ENCODE data around the gene ZNF76.

- TF ChIP-seq EZH2 (IDR thresholded peaks at IDR 0.05) (no peak), POLR2AphosphoS5 (IDR thresholded peaks at IDR 0.05; ENCODE audit: borderline replicate concordance, low read depth, low read length) (no peak), FOXP2 (optimal IDR thresholded peaks at IDR 0.05; ENCODE audit: control extremely low read depth, extremely low read length, insufficient read depth) (no peak)
These were observed 60.0 kb downstream of the ZNF76 start for GRCh38 chr6:35319346-35320030.
